Mucosa of rectum (tissue), 2 donors: ENCODE data around the gene SH3BP2.

Experiments used
- H3K27ac ChIP-seq, 2 donors: one replicate each; pipeline ENCODE4 v1.7.0; 2013; ENCODE audit warnings: inconsistent platforms in 2 of 2, low read depth in 2 of 2, low read length in 2 of 2
- H3K27me3 ChIP-seq, 2 donors: one replicate each; pipeline ENCODE4 v1.7.0; 2013; ENCODE audit warnings: low read length in 2 of 2; ENCODE audit not compliant: control insufficient read depth in 2 of 2, insufficient read depth in 2 of 2
- H3K36me3 ChIP-seq, 2 donors: one replicate each; pipeline ENCODE4 v1.7.0; 2013; ENCODE audit warnings: low read length in 2 of 2; ENCODE audit not compliant: control insufficient read depth in 2 of 2, insufficient read depth in 2 of 2
- H3K4me1 ChIP-seq, 2 donors: one replicate each; pipeline ENCODE4 v1.7.0; 2013; ENCODE audit warnings: low read length in 2 of 2, mild to moderate bottlenecking in 1 of 2; ENCODE audit not compliant: control insufficient read depth in 2 of 2, insufficient read depth in 2 of 2
- H3K4me3 ChIP-seq, 2 donors: one replicate each; pipeline ENCODE4 v1.7.0; 2013; ENCODE audit warnings: low read length in 2 of 2
- H3K9ac ChIP-seq, 2 donors: one replicate each; pipeline ENCODE4 v1.7.0; 2013; ENCODE audit warnings: low read length in 2 of 2, low read depth in 1 of 2, mild to moderate bottlenecking in 1 of 2
- H3K9me3 ChIP-seq, 2 donors: one replicate each; pipeline ENCODE4 v1.7.0; 2013; ENCODE audit warnings: low read length in 2 of 2; ENCODE audit not compliant: control insufficient read depth in 2 of 2
- donor health status: healthy.
- donor health status: Normal muscosa, but diverticular disease.

SH3BP2 gene

GRCh38 chr4:2847302-2847871 is 54.5 kb downstream of the SH3BP2 start:
- H3K36me3 ChIP-seq, result no peaks in the 10 kb centered on the region
- no peak overlapping the region for H3K9ac ChIP-seq
- peaks cover 17 to 41% of the 10 kb centered on the region in 2 donors for H3K4me1 ChIP-seq
- H3K9me3 ChIP-seq, result no peaks in the 10 kb centered on the region
- H3K4me3 ChIP-seq, result no peak overlapping the region
- no peaks in the 10 kb centered on the region for H3K27me3 ChIP-seq
- no peak overlapping the region for H3K27ac ChIP-seq

DNA sequence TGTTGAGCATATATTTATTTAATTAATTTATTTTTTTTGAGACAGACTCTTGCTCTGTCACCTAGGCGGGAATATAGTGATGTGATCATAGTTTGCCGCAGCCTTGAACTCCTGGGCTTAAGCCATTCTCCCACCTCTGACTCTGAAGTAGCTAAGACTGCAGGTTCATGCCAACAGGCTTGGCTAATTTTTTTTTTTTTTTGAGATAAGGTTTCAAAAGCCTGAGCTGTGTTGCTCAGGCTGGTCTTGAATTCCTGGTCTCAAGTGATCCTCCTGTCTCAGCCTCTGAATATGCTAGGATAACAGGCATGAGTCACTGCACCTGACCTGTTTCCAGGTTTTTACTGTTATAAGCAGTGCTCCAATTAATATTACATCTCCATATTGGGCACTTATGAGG is 55.6 kb downstream of the SH3BP2 start:
- Histone ChIP-seq H3K9me3 (no peaks in the 10 kb centered on the region), H3K27me3 (no peaks in the 10 kb centered on the region), H3K36me3 (no peaks in the 10 kb centered on the region), H3K4me1 (peaks cover 23 to 46% of the 10 kb centered on the region in 2 donors), H3K4me3 (no peak overlapping the region), H3K9ac (no peak overlapping the region), H3K27ac (no peak overlapping the region)

- peaks cover 23 to 48% of the 10 kb centered on the region in 2 donors for H3K4me1 ChIP-seq
- no peaks in the 10 kb centered on the region for H3K9me3 ChIP-seq
- H3K27ac ChIP-seq, result peak overlapping the region in 1 of 2 donors; percentile 32
- H3K4me3 ChIP-seq, result no peak overlapping the region
- peaks cover 7 to 8% of the 10 kb centered on the region in 2 donors for H3K36me3 ChIP-seq
- no peaks in the 10 kb centered on the region for H3K27me3 ChIP-seq
- H3K9ac ChIP-seq, result peak overlapping the region in 1 of 2 donors; percentile 52
These were observed 56.6 kb downstream of the SH3BP2 start for GRCh38 chr4:2849267-2850152.

DNA sequence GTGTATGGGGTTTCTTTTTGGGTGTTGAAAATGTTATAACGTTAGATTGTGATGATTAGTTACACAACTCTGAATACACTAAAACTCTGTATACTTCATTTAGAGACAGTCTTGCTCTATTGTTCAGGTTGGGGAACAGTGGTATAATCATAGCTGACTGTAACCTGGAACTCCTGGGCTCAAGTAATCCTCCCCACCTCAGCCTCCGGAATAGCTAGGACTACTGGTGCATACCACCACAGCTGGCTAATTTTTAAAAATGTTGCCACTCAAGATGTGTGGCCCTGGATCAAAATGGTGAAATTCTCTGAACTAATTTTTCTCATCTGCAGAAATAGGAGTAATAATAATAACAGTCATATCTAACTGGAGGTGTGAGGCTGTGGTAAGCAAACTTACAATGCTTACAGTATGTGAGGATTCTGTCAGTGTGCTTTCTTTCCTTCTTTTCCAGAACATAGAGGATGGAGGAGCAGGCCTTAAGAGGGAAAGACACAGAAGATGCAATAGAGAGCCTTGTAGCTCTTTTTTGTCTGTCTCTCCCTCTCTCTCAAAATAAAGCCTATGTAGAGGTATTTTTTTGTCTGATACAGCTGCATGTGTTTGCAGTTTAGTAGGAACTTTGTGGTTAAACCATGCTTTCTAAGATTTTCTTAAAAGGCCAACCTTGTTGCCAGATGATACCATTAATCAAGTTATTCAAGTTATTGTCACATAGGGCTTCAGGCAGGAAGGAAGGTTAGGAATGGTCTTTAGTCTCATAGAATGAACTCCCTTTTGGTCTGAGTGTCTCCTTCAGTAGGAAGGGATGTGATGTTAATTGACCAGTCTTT is 58.3 kb downstream of the SH3BP2 start:
- H3K27ac ChIP-seq, result no peak overlapping the region
- no peaks in the 10 kb centered on the region for H3K27me3 ChIP-seq
- H3K9me3 ChIP-seq, result no peaks in the 10 kb centered on the region
- H3K9ac ChIP-seq, result no peak overlapping the region
- peaks cover 7 to 8% of the 10 kb centered on the region in 2 donors for H3K36me3 ChIP-seq
- H3K4me1 ChIP-seq, result peaks cover 22 to 35% of the 10 kb centered on the region in 2 donors
- no peak overlapping the region for H3K4me3 ChIP-seq

DNA sequence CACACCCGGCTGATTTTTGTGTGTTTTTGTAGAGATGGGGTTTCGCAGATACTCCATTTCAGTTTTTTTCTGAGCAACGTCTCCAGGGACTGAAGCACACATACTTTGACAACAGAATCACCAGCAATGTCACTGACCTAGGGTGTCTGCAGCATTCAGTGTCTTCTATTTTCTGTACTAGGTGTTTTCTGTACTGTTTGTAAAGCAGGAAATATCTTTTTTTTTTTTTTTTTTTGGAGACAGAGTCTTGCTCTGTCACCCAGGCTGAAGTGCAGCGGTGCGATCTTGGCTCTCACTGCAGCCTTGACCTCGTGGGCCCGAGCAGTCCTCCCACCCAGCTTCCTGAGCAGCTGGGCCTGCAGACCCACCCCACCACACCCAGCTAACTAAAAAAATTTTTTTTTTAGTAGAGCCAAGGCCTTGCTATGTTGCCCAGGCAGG is 59.6 kb downstream of the SH3BP2 start:
- Histone ChIP-seq H3K4me3 (no peak overlapping the region), H3K4me1 (peaks cover 24 to 38% of the 10 kb centered on the region in 2 donors), H3K27ac (peak overlapping the region in 1 of 2 donors; percentile 4), H3K9ac (peak overlapping the region in 1 of 2 donors; percentile 12), H3K27me3 (no peaks in the 10 kb centered on the region), H3K9me3 (no peaks in the 10 kb centered on the region), H3K36me3 (peaks cover 7 to 8% of the 10 kb centered on the region in 2 donors)

DNA sequence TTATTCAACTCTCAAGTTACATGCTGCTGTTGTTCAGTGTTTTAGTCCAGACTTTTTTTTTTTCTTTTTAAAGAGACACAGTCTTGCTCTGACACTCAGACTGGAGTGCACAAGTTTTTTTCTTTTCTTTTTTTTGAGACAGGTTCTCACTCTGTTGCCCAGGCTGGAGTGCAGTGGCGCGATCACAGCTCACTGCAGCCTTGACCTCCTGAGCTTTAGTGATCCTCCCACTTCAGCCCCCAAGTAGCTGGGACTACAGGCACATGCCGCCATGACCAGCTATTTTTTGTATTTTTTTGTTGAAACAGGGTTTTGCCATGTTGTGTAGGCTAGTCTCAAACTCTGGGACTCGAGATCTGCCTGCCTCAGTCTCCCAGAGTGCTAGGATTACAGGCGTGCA is 62.7 kb downstream of the SH3BP2 start:
- no peak overlapping the region for H3K9ac ChIP-seq
- no peak overlapping the region for H3K4me3 ChIP-seq
- H3K27me3 ChIP-seq, result no peaks in the 10 kb centered on the region
- H3K4me1 ChIP-seq, result peaks cover 30 to 46% of the 10 kb centered on the region in 2 donors
- H3K36me3 ChIP-seq, result peaks cover 7 to 8% of the 10 kb centered on the region in 2 donors
- no peak overlapping the region for H3K27ac ChIP-seq
- H3K9me3 ChIP-seq, result no peaks in the 10 kb centered on the region

DNA sequence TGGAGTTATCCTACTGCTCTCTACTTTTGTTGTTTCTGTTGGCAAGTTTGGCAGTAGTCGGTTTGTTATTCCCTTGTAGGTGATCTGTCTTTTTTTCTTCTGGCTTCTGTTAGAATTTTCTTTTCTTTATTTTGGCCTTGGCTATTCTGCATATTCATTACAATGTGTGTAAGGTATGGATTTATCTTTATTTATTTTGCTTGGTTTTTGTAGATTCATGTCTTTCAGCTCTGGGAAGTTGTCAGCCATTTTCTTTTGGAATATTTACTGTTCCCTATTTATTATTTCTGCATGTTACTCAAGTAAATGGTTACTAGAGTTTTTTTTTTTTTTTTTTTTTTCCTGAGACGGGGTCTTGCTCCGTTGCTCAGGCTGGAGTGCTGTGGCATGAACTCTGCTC is 63.4 kb downstream of the SH3BP2 start:
- Histone ChIP-seq H3K36me3 (peaks cover 7 to 8% of the 10 kb centered on the region in 2 donors), H3K9ac (no peak overlapping the region), H3K27me3 (no peaks in the 10 kb centered on the region), H3K4me1 (peaks cover 37 to 49% of the 10 kb centered on the region in 2 donors), H3K4me3 (no peak overlapping the region), H3K27ac (no peak overlapping the region), H3K9me3 (no peaks in the 10 kb centered on the region)

DNA sequence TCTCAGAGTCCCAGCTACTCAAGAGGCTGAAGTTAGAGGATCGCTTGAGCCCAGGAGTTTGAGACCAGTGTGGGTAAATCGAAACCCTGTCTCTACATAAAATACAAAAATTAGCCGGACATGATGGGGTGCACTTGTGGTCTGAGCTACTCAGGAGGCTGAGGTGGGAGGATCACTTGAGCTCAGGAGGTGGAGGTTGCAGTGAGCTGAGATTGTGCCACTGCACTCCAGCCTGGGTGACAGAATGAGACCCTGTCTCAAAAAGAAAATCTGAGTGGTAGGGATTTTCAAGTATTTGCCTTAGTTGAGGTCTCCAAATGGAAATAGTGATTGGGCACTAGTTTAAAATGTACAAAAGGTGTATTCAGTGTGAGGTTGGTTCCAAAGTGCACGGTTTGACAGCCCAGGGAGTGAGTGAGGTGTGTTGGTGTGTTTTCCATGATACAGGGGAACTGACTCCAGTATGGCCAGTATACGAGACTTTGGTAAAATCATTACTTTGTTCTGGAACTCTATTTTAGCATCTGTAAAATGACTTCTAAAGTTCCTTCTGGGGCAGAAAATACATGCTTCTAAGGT is 64.6 kb downstream of the SH3BP2 start:
- Histone ChIP-seq H3K9me3 (no peaks in the 10 kb centered on the region), H3K36me3 (peaks cover 7 to 8% of the 10 kb centered on the region in 2 donors), H3K4me3 (no peak overlapping the region), H3K27me3 (no peaks in the 10 kb centered on the region), H3K27ac (peak overlapping the region; percentile 6 to 14), H3K4me1 (peaks cover 48 to 56% of the 10 kb centered on the region in 2 donors), H3K9ac (no peak overlapping the region)

GRCh38 chr4:2858451-2859217 is 65.7 kb downstream of the SH3BP2 start:
- Histone ChIP-seq H3K9me3 (no peaks in the 10 kb centered on the region), H3K9ac (no peak overlapping the region), H3K27ac (peak overlapping the region; percentile 69 to 77), H3K4me1 (peaks cover 47 to 55% of the 10 kb centered on the region in 2 donors), H3K36me3 (peaks cover 7% of the 10 kb centered on the region in 2 donors), H3K4me3 (peak overlapping the region in 1 of 2 donors; percentile 40), H3K27me3 (no peaks in the 10 kb centered on the region)
